Fibroblast of skin of abdomen (primary cell): Measurements from ENCODE around the gene BPIFB6.

Source experiments
- DNase-seq: peaks from one replicate; pipeline ENCODE4 v3.0.0-alpha.2; 2013

The BPIFB6 gene

DNA sequence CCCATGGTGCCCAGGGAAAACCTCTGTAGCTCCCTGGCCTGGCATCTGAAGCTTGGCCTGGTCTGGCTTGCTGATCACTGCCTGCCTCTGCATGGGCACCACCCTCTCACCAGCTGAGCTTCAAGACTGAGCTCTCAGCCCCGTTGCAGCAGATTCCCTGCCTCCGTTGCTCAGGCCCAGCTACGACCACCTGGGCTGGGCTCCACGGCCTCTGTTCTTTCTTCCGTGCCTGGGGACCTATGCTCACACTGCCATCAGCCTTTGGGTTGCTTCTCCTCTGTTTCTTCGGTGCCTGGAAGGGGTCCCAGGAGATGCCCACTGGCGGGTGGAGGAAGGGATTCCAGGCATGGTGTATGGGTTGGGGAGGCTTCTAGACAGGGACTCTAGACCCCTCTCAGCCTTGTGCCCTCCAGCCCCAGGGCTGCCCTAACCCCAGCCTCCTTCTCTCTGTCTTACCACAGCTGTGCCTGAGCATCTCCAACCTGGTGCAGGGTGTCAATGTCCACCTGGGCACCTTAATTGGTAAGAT is 14.8 kb upstream of the BPIFB6 start:
- no peak for DNase-seq

DNA sequence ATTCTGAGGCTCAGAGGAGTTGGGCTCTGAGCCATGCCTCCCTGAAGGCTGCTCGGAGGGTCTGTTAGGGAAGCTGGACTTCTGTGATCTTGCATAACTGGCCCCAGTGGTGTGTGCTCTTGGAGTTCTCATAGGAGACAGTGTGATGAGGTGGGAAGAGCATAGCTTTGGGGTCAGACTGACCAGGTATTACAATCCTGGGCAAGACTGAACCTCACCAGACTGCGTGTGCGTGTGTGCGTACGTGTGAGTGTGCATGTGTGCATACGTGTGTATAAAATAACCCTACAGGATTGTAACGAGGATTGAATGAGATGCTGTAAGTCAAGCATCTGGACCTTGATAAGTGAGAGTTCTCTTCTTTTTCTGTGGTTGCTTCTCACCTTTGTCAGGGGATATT is 13.9 kb upstream of the BPIFB6 start:
- no peak for DNase-seq

DNA sequence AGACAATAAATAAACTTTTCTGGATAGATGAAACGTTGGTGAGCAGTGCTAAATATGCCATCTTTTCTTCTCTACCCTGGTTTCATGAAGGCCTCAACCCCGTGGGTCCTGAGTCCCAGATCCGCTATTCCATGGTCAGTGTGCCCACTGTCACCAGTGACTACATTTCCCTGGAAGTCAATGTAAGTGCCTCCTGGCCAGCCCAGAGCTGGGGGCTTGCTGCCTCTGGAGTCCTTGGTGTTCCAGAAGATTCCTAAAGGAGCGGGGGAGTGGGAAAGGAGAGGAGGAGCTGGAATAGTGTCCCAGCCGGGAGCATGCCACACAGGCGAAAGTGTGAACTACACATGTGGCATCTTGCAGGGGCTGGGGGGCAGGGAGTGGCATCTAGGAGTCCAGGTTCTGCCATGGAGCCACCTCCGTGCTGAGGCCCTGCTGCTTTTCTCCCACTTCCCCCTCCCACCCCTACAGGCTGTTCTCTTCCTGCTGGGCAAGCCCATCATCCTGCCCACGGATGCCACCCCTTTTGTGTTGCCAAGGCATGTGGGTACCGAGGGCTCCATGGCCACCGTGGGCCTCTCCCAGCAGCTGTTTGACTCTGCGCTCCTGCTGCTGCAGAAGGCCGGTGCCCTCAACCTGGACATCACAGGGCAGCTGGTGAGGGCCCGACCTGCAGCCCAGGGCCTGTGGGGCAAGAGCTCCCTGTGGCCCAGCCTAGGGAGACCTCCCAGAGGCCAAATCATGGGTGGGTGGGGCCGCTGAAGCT is 13.1 kb upstream of the BPIFB6 start:
- no peak for DNase-seq

GRCh38 chr20:33019465-33020277 is 11.8 kb upstream of the BPIFB6 start:
- DNase-seq: no peak

- DNase-seq: no peak
These were observed 10.9 kb upstream of the BPIFB6 start for GRCh38 chr20:33020278-33021161.

- DNase-seq: no peak
These were observed 9.6 kb upstream of the BPIFB6 start for GRCh38 chr20:33021879-33022278.

- no peak for DNase-seq
These were observed 9.2 kb upstream of the BPIFB6 start for GRCh38 chr20:33022289-33022688.

DNA sequence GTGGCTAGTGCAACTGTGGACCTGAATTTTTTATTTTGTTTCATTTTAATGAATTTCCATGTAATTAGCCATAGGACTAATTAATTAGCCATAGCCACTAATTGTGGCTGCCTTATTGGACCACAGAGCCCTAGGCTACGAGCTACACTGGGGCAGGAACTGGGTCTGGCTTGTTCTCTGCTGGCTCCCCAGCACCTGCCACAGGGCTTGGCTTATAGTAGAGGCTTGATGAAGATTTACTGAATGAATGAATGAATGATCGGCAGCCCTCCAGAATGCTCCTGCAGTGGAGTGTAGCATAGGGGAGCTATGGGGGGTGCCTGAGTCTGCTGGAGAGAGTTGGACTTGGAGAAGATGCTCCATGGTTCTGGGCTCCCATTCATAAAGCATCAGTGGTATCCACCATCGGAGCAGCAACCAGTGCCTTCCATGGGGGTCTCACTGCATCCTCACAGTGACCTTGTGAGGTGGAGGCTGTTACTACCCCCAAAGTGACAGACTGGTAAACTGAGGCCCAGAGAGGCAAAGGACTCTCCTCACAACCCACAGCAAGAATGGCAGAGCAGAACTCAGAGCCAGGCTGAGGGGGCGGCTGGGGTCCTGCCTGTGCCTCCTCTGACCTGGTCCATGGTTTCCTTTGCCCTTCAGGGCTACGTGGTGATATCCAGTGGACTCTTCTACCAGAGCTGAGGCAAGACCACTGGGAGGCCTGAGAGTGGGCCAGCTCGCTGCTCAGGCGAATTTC is 8.6 kb upstream of the BPIFB6 start:
- no peak for DNase-seq

DNA sequence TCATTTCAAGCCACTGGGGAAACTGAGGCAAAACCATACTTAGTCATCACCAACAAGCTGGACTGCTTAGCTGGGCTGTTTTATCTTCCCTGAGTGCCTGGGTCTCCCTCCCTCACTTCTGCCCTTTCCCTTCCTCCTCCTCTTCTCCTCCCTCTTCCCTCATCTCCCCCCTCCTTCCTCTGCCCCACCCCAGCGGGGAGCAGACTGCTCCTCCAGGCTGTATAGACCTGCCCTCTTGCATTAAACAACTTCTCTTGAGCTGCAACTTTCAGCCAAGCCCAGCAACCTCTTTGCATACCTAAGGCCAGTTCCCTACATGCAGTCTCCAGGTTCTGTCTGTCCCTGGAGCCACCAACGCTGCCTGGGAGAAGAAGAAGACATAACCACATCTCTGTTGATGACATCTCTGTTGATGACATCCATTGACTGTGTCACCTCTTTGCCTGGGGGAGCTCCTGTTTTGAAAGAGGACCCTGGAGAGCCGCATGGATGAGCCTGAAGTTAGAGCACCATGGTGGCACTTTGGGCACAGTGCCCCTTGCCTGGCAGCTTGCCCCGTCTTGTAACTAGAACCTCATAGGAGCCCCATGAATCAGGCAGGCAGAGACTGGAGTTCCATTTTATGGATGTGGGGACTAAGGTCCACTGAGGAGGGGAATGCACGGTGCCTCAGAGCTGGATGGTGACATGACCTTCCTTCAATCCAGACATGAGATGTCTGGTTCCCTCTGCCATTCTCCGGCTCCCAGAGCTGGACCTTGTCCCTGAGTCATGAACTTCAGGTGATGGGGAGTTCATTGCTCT is 7.8 kb upstream of the BPIFB6 start:
- no peak for DNase-seq

GRCh38 chr20:33024243-33024560 is 7.2 kb upstream of the BPIFB6 start:
- DNase-seq: no peak

DNA sequence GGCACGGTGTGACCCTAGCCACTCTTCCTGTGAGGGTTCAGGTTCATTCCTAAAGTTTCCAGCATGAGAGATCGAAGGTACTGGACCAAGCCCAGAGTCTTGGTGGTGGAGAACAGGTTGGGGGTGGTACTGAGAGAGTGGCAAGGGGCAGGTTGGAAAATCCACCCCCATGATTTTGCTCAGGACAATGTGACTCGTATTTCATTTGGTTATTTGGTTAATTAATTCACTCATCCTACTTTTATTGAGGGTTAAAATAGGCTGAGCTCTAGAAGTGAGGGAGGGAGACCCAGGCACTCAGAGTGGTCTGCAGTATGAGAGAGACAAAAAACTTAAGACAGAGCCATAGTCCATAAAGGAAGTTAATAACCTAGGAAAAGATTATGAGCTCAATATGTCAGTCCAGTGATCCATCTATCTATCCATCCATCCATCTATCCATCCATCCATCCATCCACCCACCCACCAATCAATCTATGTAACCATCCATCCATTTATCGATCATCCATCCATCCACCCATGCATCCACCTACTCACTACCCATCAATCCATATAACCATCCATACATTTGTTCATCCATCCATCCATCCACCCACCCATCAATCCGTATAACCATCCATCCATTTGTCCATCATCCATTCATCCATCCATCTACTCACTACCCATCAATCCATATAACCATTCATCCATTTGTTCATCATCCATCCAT is 6.7 kb upstream of the BPIFB6 start:
- no peak for DNase-seq

DNA sequence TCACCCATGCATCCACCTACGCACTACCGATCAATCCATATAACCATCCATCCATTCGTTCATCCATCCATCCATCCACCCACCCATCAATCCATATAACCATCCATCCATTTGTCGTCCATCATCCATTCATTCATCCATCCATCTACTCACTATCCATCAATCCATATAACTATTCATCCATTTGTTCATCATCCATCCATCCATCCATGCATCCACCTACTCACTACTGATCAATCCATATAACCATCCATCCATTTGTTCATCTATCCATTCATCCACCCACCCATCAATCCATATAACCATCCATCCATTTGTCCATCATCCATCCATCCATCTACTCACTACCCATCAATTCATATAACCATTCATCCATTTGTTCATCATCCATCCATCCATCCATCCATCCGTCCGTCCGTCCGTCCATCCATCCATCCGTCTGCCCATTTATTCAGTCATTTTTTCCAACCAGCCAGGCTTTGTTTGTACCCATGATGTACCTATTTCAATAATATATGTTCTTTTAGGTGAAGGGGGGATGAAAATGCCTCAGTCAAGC is 6.1 kb upstream of the BPIFB6 start:
- DNase-seq: no peak

DNA sequence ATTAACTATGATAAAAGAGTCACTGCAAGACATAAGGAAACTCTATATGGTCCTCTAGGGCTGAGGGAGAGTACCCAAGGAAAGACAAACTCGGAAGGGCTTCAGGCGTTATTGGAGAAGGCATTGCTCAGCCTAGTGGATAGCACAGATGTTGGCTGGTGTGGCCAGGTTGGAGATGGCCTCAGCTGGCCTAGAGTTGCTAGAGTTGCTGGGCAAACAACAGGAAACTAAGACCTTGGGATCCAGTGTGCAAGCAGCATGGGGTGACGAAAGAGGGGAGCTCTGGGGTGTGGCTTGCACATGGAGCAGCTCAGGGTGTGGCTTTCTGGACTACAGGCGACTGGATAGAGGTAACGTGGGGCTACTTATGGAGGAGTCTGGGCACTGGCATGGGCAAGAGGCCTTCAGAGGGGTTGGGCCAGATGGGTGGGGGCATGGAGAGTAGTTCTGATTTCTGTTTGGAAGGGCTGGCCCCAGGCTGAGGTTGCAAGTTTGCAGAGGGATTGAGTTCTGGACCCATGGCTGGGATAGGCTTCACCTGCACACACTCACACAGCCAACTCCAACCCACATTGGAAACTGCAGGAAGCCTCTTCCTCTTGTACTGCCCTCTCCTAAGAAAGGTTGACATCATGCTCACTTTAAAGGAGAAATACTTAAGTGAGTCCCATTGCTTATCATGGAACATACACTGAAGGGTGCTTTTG is 5.2 kb upstream of the BPIFB6 start:
- DNase-seq: no peak

DNA sequence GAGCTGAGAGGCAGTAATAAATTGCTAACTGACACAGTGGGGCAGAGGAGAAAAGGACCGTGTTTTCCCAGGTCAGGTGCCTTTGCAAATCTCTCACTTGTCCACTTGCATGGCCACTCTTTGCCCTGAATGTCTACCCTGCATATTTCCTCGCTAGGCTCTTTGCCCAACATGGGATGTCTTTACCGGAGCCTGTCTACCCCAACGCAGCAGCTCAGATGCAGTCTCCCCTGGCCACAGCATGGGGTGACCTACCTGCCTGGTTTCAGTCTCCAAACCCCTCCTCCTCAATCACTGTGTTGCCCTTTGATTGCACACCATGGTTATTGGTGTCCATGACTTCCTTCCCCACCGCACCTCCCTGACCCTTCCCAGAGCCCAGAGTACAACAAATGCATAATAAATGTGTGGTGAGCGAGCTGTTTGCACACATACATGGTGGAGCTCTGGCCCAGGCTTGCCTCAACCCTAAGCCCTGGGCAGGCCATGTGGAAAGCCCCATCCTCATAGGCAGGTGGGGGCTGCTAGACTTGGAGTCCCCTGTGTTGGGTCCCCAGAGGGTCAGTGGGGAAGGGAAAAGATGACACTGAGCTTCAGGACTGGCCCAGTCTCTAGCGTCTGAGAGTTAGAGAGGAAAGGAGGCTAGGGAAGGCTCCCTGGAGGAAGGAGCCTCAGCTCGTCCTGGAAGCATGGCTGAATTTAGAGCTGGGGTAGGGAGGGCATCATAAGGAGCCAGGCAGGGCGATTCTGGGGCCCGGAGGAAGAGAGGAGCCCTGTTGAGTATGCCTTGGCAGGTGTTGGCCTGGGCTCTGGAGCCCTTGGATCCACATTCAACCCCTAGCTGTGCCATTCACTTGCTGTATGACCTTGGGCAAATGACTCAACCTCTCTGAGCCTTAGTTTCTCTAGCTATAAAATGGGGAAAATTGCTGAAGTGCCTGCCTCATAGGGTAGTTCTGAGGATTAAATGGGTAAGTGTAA is 4.4 kb upstream of the BPIFB6 start:
- no peak for DNase-seq

DNA sequence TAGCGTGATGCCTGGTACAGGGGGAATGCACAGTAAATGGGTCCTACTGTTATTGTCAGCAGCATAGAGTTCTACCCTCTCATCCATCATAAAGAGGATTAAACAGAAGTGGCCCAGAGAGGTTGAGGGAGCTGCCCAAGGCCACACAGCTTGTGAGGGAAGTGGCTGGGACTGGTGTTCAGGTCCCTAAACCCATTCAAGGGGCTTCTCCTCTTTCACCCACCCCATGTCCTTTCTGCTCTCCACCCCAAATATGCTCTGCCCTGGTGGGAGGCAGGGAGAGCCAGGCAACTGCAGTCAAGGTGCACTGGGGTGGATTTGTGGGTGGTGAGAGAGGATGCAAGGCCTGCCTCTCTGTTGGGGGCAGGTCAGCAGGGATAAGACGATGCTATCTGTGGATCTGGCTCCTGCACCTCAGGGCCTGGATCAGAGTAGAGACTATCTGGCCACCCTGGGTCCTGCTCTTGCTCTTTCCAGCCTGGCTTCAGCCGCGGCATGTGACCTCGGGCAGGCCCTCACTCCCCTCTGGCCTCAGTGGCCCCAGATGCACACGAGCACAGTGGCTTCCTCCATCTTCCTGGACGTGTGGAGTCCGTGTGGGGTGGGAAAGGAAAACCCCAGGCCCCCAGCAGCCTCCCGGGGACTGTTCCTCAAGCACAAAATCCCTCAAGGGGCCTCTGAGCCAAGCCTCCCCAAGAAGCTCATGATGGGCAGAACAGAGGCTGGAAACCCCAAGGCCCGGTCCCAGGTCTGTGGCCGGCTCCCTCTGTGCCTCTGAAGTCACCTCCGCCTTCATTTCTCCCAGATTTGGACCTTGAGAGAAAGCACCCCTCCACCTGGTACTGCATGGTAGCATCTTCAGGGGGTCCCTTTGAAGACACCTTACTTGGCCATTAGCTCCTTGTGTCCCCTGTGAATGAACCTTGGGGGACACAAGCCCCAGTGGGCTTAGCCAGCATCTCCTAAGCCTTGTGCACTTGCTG is 3.4 kb upstream of the BPIFB6 start:
- no peak for DNase-seq

DNA sequence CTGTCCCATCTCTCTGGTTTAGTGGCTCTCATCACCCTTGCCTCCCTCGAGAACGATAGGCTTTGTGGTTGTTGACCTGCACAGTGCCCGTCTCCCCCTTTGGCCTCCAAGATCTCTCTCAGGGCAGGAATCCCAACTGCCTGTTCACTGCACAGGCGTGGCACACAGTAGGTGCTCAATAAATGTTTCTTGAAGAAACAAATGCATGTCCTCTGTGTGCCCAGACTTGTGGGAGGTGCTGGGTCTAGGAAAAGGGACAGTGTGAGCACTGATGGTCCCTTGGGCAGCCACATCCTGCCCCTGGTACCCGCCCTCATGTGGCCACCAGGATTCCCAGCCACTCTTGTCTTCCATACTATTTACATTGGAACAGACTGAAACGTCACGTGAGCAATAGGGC is 2.6 kb upstream of the BPIFB6 start:
- no peak for DNase-seq

DNA sequence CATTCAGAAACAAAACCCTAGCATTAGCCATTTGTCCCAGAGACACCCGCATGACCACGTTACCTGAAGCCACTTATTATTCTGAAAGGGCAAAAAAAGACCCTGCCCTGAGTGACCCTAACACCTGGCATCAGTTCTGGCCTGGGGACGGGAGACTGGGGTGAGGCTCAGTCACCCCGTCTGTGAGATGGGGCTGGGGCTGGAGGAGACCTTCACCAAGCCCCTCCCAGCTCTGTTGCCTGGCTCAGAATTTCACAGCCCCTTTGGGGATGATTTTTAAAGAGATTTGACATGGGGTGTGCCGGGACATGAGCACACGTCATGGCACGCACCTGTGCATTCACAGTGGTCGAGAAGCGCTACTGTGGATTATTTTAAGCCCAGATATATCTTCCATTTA is 1.4 kb upstream of the BPIFB6 start:
- DNase-seq: no peak
